ENCODE measurements around the gene SEM1.
"Not testable (repeated sequence)": the region's sequence is repeated elsewhere in the genome, so short reads cannot be mapped to it uniquely, and the experiment has no call there.

SEM1 gene

GRCh38 chr7:96662151-96662550 is 47.5 kb downstream of the SEM1 start:
- DNase-seq (ENCODE audit: low spot score): not testable (repeated sequence)

GRCh38 chr7:96658022-96658412 is 51.6 kb downstream of the SEM1 start:
- DNase-seq (ENCODE audit: low spot score): no peak

GRCh38 chr7:96657347-96658021 is 52.2 kb downstream of the SEM1 start:
- no peak for DNase-seq (ENCODE audit: low spot score)

- no peak for DNase-seq (ENCODE audit: low spot score)
Measured at GRCh38 chr7:96655956-96656355, 53.7 kb downstream of the SEM1 start.

GRCh38 chr7:96654630-96655188 is 54.9 kb downstream of the SEM1 start:
- DNase-seq (ENCODE audit: low spot score): no peak

DNA sequence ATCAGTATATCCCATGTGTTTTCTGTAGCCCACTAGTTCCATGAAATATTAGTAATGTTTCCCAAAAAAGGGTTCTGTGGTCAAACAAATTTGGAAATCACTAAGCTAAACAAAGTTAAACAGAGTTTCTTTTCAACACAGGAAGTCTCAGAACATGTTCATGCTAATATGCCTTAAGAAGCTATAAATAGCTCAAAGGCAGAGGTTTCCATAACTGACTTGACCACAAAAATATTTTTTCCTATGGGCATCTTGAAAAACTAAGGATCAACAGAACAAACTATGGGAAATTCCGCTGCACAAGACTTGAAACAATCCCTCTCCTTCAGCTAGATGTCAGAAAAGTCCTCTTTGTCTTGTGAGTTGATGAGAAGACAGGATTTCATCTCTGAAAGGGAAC is 59.7 kb downstream of the SEM1 start:
- peak; percentile 8 for DNase-seq (ENCODE audit: low spot score)

- DNase-seq (ENCODE audit: low spot score): no peak
Measured at GRCh38 chr7:96648784-96649183, 60.9 kb downstream of the SEM1 start.

- no peak for DNase-seq (ENCODE audit: low spot score)
Measured at GRCh38 chr7:96647733-96648132, 61.9 kb downstream of the SEM1 start.

DNA sequence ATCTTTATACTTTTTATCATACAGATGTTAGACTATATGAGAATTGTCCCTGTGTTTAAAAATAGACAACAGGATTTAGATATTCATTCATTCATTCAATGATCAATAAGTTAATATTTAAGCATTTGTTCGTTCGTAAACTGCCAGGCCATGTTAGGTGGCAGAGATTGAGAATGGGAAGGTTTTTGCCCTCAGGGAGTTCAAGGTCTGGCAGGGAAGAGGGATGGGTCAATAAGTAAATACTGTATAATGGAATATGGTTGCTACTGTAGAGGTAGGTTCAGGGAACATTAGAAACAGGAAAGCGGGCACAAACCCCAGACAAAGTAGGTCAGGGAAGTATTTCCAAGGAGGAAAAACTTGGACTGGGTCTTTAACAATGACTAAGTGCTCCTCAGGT is 64.6 kb downstream of the SEM1 start:
- DNase-seq (ENCODE audit: low spot score): no peak

DNA sequence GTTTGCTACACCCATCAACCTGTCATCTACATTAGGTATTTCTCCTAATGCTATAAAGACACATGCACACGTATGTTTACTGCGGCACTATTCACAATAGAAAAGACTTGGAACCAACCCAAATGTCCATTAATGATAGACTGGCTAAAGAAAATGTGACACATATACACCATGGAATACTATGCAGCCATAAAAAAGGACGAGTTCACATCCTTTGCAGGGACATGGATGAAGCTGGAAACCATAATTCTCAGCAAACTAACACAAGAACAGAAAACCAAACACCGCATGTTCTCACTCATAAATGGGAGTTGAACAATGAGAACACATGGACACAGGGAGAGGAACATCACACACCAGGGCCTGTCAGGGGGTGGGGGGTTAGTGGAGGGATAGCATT is 66.2 kb downstream of the SEM1 start:
- not testable (repeated sequence) for DNase-seq (ENCODE audit: low spot score)

DNA sequence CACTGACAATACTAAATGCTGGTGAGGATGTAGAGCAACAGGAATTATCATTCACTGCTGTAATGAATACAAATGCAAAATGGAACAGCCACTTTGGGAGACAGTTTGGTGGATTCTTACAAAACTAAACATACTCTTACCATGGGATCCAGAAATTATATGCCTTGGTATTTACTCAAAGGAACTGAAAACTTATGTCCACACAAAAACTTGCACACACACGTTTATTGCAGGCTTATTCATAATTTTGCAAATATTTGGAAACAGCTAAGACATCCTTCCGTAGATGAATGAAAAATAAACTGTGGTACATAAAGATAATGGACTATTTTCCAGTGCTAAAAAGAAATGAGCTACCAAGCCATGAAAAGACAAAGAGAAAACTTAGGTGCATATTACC is 69.6 kb downstream of the SEM1 start:
- DNase-seq (ENCODE audit: low spot score): no peak

Measured in hepatic stellate cell (primary cell).